ENCODE measurements around the gene CYP4V2.

Gene CYP4V2

DNA sequence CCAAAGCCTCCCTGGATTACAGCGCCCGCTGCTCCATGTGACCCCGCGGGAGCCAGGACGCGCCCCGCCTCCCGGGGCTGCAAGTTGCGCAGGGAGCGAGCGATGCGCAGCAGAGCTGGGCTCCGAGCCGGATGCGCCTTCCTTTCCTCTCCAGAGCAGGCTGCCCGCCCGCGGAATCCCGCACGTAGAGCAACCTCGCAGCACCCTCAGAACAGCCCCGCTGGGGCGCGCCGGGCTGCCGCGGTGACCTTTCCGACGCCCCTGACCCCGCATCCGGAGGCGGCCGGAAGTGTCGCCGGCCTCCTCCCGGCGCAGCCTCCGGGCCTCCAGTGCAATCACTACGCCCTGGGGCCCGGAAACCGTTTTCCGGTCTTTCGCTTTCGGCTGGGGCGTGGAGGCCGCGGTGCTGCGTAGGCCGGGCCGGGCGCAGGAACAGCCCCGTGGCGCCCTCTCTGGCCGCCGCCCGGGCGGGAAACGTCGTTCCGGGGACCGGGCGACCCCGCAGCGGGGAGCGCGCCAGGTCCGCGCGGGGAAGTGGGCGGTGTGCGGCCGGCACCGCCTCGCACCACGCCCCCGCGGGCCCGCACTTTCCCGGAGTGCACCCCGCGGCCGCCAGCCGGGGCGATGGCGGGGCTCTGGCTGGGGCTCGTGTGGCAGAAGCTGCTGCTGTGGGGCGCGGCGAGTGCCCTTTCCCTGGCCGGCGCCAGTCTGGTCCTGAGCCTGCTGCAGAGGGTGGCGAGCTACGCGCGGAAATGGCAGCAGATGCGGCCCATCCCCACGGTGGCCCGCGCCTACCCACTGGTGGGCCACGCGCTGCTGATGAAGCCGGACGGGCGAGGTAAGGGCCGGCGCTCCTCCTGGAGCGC lies at the start of gene CYP4V2:
Gene CYP4V2, plus strand, starts transcription at position 368 of the 866 bp plus-strand sequence. Its CDS starts 257 bp downstream, at position 625.
- peak; percentile 38 for DNase-seq

- peak; percentile 4 for DNase-seq
Measured at GRCh38 chr4:186144198-186144945, 47.0 kb upstream of the CYP4V2 start.

DNA sequence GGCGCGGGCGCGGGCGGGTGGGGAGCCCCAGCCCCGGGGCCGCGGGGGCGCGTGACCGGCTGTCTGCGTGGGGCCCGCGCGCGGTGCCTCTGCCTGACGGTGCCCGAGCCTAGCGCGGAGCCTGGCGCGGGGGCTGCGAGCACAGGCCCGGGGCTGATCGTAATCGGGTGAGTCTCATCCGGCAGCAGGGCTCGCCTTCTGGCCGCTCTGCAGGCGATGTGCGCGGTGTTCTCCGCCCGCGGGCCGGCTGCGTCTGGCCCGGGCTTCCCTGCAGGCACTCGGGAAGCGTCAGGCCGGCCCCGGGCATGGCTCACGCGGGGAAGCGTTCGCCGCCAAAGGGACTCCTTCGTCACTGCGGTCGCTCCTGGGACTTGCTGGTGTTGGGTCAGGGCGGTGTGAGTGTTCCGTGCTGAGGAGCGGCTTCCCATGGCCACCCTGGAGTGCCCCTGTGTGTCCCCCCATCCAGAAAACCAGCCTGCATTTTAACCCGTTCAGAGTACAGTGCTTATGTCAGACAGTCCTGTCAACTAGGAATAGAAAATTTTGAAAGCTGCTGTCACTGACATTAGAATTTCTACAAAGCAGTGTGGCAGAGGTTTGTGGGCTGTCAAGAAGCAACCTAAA lies 46.3 kb upstream of the CYP4V2 start:
- DNase-seq: peak; percentile 4

DNA sequence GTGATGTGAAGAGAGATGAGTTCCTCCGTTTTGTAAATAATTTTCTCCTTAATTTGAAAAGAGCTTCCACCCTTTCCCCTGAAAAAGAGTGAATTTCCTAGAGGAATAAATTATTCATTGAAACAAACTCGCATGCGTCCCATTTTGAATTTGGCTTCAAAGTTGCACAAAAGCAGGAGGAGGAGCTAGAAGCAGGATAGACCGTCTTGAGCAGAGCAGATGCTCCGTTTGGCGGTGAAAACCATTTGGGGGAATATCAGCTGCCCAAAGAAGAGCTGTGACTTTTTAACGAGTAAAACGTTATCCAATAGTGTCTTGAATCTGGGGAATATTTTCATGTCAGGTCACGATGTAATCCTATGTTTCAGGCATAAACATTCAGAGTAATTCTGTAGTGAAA lies 44.9 kb upstream of the CYP4V2 start:
- no peak for DNase-seq

DNA sequence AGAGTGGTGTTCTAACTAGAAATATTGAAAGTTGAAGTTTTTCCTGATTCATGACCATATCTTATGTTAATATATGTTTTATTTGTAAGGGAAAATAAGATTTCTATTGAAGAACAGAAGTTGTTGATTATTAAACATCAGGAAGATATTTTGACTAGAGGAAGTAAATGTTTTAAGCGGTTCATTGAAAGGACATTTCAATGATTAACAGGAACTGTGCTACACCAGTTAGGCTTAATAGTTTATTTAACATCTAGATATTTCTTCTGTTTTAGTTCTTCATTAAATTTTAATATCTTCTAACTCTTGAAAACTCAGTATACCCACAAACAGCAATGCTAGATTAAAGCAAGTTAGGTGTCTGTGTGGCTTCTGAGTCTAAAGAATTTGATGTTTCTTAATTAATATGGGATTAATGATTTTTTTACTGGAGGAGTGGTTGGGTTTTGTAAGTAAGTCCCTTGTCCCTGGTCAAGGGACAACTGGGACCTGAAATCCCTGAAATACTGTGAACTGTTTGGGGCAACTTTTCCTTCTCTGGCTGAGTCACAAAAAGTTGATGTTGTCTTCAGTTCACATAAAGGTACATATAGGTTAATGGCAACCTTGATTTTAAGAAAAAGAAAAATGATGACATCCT lies 42.9 kb upstream of the CYP4V2 start:
- DNase-seq: no peak

GRCh38 chr4:186149872-186150271 lies 41.5 kb upstream of the CYP4V2 start:
- no peak for DNase-seq

GRCh38 chr4:186150926-186151325 lies 40.4 kb upstream of the CYP4V2 start:
- no peak for DNase-seq

DNA sequence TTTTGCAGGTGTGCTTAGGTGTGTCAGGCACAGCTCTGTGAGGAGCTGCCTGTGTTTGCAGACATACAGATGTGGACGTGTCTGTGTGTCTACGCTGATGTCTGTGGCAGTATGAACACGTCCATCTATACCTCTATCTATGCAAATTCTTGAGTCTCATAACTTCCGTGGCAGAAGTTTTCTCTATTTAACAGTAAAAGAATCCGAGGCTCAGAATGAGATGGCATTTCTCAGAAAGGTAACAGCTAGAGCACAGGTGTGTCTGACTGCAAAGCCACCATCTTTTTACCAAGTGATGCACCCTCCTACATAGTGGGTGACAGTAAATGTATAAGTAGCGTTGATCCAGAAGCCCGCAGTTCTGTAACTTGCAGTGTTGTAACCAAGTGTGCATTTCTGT lies 39.9 kb upstream of the CYP4V2 start:
- DNase-seq: no peak

GRCh38 chr4:186158021-186158813 lies 33.1 kb upstream of the CYP4V2 start:
- DNase-seq: no peak

DNA sequence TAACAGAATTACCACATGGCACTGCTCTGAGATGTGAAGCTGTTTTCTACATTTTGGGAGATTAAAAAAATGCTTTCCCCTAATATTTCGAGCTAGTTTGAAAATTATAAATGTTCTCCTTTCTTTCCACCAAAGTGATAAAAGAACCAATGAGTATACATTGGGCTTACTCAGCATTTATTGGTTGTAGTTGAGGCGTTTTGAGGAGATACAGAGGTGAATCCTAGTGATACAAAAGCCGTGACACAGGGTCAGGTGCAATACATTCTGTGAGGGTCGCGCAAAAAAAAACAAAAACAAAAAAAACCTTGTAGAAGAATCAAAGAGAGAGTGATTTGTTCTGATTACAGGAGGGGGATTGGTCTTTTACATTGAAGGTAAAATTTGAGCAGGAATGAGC lies 32.4 kb upstream of the CYP4V2 start:
- no peak for DNase-seq

- DNase-seq: no peak
Measured at GRCh38 chr4:186159613-186160012, 31.8 kb upstream of the CYP4V2 start.

DNA sequence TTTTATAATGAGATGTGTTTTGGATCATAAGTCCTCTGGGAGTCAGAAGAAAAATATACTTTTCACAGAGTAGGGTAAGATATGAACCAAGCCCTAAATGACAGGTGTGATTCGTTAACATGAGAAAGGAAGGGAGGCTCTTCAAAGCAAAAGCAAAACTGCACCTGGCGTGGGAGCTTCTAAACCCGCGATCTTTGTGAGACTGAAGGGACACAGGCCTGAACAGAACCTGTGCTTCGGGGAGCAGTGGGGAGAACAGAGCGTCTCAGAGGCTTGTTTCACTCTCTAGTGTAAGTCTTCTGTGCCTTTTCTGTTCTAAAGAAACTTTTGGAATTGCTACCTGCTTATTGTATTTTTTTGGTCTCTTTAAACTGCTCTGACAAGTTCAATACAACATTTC lies 30.2 kb upstream of the CYP4V2 start:
- DNase-seq: no peak

DNA sequence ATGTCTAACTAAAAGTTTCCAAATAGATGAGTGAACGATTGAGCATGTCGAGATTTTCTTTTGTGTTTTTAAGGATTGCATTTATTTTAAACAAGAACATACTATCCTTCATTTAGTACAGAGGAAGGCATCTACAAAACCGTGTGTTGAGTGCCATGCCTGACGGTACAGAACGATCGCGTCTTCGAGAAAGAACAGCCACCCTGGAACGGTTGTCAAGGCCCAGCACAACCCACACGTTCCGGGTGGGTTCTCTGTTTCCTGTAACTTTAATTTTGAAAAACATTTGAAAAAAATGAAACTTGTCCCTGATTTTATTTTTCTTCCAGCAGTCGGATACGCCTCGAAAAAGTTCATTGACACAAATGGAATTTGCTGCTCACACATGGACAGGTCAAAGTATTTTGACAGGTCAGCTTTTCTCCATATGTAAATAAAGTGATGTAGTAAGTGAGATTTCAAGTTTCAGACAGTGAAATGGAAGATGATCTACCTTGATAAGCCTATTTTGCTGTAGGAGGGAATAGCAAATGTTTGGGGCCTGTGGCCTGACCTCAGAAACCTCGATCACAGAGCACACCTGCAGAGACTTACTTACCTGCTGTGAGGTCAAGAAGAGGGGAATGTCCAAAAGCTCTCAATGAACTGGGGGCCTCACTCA lies 24.4 kb upstream of the CYP4V2 start:
- DNase-seq: no peak

GRCh38 chr4:186167605-186168004 lies 23.8 kb upstream of the CYP4V2 start:
- DNase-seq: no peak

DNA sequence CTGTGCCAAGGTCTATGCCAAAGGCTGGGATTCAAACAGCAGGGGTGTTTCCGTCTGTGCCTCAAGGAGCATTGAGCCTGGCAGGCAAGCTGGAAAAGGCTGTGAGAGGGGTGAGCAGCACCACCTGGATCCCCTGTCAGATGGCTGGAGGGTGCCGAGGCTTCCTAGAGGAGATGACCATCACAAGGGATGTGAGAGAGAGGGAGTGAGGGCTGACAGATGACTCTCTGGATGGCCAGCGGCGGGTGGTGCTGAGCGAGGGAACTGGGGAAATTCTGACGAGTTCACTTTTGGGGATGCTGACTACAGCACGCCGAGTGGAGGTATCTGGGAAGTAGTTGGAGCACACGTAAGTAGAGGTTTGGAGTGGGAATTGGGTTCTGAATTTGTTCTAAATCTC lies 22.6 kb upstream of the CYP4V2 start:
- DNase-seq: no peak

DNA sequence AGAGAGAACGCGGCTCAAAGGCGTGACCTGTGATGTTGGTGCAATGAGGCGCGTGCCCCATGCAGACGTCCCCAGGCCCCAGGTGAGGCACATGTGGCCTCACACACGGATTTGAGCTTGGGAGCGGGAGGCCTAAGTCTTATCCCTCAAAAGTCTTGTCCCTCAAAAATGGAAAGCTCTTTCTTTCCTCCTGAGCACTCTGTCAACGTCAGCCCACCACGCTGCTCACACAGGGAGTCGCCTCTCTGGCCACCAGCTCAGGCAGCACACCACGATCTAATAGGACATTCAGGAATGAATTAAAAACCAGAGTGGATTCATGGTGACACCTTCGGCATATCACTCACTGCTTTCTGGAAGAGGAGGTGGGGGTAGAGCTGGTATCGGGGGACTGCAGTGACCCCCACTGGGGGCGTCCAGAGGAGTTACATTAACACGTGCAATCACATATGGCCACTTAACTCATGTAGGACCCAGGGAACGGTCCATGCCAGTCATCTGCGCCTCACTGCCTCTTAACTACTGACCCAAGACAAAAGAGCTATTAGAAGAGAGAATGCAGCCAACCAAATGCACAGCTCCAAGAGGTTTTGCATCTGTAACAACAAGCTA lies 21.9 kb upstream of the CYP4V2 start:
- no peak for DNase-seq

- no peak for DNase-seq
Measured at GRCh38 chr4:186169945-186170802, 21.2 kb upstream of the CYP4V2 start.

DNA sequence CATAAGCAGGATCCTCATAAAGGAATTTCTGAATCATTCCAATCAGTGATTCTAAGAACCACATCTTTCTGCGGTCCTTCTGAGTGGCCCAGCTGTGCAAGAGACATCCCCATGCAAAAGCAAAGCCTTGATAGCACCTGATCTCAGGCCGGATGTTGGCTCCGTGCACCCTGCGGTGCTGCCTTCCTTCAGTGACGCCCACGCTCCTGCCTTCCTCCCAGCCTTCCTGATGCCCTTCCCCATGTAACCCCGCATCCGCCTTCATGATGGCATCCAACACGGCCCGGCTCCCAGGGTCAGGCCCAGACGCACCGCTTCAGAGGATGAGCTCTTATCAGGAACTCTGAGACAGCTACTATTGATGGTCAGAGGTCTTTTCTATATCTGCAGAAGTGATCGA lies 20.4 kb upstream of the CYP4V2 start:
- no peak for DNase-seq

DNA sequence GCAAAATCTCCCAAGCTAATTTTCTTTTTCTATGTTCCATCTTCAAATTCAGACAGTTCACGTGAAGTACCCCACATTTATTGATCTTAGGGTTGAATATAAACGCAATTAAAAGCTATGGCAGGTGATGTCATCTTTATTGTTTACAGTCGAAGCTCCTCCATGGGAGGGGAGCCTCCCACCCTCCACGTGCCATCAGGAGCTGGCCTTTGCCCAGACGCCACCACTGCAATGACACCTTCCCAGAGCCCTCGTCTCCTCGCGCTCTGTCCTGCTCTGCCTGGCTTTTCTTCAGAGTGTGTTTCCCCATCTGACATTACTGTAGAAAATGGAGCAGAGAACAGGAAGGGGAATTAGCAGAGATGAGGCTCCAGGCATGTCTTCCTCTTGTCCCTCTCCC lies 18.8 kb upstream of the CYP4V2 start:
- DNase-seq: no peak

- no peak for DNase-seq
Measured at GRCh38 chr4:186188107-186188506, 3.3 kb upstream of the CYP4V2 start.

All from NCI-H69 (cell line).